Panc1 (cell line): ENCODE measurements around the gene CDKN3.

ENCODE experiments used
- POLR2AphosphoS5 ChIP-seq: IDR thresholded peaks from 2 replicates; pipeline ENCODE4 v1.6.1; 2012; ENCODE audit warnings: mild to moderate bottlenecking, low read depth, low read length, moderate library complexity
- SIN3A ChIP-seq: IDR thresholded peaks from 2 replicates; pipeline ENCODE4 v1.6.1; 2012; ENCODE audit warnings: low read depth, mild to moderate bottlenecking, low read length, moderate library complexity, borderline replicate concordance; ENCODE audit not compliant: insufficient read depth
- TCF7L2 ChIP-seq: IDR thresholded peaks from 2 replicates; pipeline ENCODE4 v1.6.1; 2011; ENCODE audit warnings: mild to moderate bottlenecking, low read depth, low read length, inconsistent platforms
- TF ChIP-seq, protein P1 (sequence below): fragments of 450-650 bp; IDR thresholded peaks from 2 replicates; pipeline ENCODE4 v1.5.1; 2017; ENCODE audit warnings: mild to moderate bottlenecking
- TF ChIP-seq, protein P2 (sequence below), 2 experiments: IDR thresholded peaks; 2 replicates each; pipeline ENCODE4 v1.6.1; 2011 to 2012; ENCODE audit warnings: low read depth in 2 of 2, control low read depth in 1 of 2, low read length in 1 of 2, mild to moderate bottlenecking in 1 of 2, moderate library complexity in 1 of 2; ENCODE audit not compliant: insufficient read depth in 1 of 2

DNA sequence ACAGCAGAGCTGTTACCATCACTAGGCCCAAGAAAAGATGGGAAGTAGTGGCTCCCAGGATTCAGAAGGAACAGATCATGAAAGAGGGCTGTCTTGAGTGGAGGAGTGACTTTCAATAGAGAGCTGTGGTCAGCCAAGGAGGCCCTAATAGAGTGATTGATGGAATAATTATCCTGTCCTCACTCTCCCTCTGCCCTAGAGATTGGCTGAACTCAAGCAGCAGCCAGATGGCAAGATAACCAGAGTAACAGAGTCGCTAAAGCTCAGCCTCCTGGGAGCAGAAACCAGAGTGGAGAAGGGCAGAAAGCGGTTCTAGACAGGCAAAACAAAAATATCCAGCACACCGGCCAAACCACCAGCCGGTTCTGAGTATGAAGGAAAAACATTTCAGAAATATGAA is 68.8 kb downstream of the CDKN3 start:
- TF ChIP-seq, protein P1, sequence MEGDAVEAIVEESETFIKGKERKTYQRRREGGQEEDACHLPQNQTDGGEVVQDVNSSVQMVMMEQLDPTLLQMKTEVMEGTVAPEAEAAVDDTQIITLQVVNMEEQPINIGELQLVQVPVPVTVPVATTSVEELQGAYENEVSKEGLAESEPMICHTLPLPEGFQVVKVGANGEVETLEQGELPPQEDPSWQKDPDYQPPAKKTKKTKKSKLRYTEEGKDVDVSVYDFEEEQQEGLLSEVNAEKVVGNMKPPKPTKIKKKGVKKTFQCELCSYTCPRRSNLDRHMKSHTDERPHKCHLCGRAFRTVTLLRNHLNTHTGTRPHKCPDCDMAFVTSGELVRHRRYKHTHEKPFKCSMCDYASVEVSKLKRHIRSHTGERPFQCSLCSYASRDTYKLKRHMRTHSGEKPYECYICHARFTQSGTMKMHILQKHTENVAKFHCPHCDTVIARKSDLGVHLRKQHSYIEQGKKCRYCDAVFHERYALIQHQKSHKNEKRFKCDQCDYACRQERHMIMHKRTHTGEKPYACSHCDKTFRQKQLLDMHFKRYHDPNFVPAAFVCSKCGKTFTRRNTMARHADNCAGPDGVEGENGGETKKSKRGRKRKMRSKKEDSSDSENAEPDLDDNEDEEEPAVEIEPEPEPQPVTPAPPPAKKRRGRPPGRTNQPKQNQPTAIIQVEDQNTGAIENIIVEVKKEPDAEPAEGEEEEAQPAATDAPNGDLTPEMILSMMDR: no peak
- TF ChIP-seq TCF7L2: no peak
- TF ChIP-seq, protein P2, sequence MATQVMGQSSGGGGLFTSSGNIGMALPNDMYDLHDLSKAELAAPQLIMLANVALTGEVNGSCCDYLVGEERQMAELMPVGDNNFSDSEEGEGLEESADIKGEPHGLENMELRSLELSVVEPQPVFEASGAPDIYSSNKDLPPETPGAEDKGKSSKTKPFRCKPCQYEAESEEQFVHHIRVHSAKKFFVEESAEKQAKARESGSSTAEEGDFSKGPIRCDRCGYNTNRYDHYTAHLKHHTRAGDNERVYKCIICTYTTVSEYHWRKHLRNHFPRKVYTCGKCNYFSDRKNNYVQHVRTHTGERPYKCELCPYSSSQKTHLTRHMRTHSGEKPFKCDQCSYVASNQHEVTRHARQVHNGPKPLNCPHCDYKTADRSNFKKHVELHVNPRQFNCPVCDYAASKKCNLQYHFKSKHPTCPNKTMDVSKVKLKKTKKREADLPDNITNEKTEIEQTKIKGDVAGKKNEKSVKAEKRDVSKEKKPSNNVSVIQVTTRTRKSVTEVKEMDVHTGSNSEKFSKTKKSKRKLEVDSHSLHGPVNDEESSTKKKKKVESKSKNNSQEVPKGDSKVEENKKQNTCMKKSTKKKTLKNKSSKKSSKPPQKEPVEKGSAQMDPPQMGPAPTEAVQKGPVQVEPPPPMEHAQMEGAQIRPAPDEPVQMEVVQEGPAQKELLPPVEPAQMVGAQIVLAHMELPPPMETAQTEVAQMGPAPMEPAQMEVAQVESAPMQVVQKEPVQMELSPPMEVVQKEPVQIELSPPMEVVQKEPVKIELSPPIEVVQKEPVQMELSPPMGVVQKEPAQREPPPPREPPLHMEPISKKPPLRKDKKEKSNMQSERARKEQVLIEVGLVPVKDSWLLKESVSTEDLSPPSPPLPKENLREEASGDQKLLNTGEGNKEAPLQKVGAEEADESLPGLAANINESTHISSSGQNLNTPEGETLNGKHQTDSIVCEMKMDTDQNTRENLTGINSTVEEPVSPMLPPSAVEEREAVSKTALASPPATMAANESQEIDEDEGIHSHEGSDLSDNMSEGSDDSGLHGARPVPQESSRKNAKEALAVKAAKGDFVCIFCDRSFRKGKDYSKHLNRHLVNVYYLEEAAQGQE (IDR thresholded peaks at IDR 0.05; ENCODE audit: insufficient read depth in 1 of 2, low read depth in 2 of 2, low read length in 1 of 2): no peak
- no peak for TF ChIP-seq SIN3A
- TF ChIP-seq POLR2AphosphoS5: no peak
